ENCODE measurements around the gene CALB2. TPM values are rescaled to one million over a fixed set of nuclear protein-coding genes. Genes with fewer than 3 reads are reported as not detected.

The CALB2 gene
- total and polyA plus RNA-seq, 2 donors (not counting 3 experiments of a cell fraction or from before 2014, with no cell fraction given), result not detected

DNA sequence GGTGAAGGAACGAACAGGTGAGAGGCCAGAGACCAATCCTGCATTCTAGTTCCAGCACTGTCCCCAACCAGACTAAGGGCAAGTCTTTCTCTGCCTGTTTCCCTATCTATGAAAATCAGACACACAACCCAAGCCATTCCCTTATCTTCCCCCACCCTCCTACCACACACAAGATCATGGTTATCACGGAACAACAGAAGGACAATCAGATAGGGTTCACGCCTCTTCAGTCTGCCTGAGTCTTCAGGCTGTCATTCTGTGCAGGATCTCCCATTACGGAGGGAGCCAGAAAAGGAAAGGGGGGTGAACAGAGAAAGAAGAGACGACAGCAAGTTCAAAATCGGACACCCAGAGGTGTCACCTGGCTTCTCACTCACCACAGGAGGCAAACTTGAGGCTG lies 72.2 kb downstream of the CALB2 start:
- dilution Hi-C loops (cut with MboI; ENCODE audit: extremely low pct_ligation_motif_present, low sequenced_read_pairs), result no loop called here
- TF ChIP-seq, protein P1, sequence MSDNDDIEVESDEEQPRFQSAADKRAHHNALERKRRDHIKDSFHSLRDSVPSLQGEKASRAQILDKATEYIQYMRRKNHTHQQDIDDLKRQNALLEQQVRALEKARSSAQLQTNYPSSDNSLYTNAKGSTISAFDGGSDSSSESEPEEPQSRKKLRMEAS (IDR thresholded peaks at IDR 0.05; ENCODE audit: insufficient read depth, insufficient read length), result no peak
- TF ChIP-seq, protein P2, sequence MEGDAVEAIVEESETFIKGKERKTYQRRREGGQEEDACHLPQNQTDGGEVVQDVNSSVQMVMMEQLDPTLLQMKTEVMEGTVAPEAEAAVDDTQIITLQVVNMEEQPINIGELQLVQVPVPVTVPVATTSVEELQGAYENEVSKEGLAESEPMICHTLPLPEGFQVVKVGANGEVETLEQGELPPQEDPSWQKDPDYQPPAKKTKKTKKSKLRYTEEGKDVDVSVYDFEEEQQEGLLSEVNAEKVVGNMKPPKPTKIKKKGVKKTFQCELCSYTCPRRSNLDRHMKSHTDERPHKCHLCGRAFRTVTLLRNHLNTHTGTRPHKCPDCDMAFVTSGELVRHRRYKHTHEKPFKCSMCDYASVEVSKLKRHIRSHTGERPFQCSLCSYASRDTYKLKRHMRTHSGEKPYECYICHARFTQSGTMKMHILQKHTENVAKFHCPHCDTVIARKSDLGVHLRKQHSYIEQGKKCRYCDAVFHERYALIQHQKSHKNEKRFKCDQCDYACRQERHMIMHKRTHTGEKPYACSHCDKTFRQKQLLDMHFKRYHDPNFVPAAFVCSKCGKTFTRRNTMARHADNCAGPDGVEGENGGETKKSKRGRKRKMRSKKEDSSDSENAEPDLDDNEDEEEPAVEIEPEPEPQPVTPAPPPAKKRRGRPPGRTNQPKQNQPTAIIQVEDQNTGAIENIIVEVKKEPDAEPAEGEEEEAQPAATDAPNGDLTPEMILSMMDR (IDR thresholded peaks at IDR 0.05; ENCODE audit: extremely low read depth in 1 of 2, insufficient read depth in 1 of 2, low read depth in 1 of 2, low read length in 2 of 2), result no peak
- no peak for TF ChIP-seq POLR2A (IDR thresholded peaks at IDR 0.05; ENCODE audit: low read depth, low read length)
- TF ChIP-seq MYC (IDR thresholded peaks at IDR 0.05; ENCODE audit: low read depth, low read length), result no peak
- no peak for TF ChIP-seq JUN (IDR thresholded peaks at IDR 0.05; ENCODE audit: borderline replicate concordance, insufficient read depth, insufficient read length, low read depth)
- TF ChIP-seq EZH2 (IDR thresholded peaks at IDR 0.05; ENCODE audit: borderline replicate concordance, low read depth, low read length, severe bottlenecking), result no peak
- no peak for TF ChIP-seq FOS (IDR thresholded peaks at IDR 0.05; ENCODE audit: borderline replicate concordance, insufficient read depth, low read length)
- no peak for TF ChIP-seq POLR2AphosphoS5 (IDR thresholded peaks at IDR 0.05; ENCODE audit: insufficient read depth, low read depth, low read length)
- TF ChIP-seq GATA2 (IDR thresholded peaks at IDR 0.05; ENCODE audit: insufficient read depth, insufficient read length, low read depth, low read length), result no peak

More for the DNA sequence above, 72.2 kb downstream of the CALB2 start:
- ChIA-PET POLR2A (no interaction called here), CTCF (no interaction called here)
- no peaks in the 10 kb centered on the region for H3K4me1 ChIP-seq (ENCODE audit: control insufficient read depth, extremely low read depth, insufficient read depth, low read length)
- intact Hi-C loops (cut with micrococcal nuclease), result no loop called here
- BruUV-seq (replicated peaks), result no TSS peak
- no peak overlapping the region for H3K4me2 ChIP-seq (ENCODE audit: insufficient read depth, low read length)
- DNase-seq (ENCODE audit: low read depth, low spot score) (no peak), FAIRE-seq (no peak)
- H3K9me1 ChIP-seq (replicated peaks; ENCODE audit: control insufficient read depth, extremely low read depth, insufficient read depth, low read length), result no peaks in the 10 kb centered on the region
- H3K27me3 ChIP-seq (ENCODE audit: control insufficient read depth in 2 of 2, insufficient read depth in 2 of 2, low read length in 2 of 2), result peaks cover 0 to 4% of the 10 kb centered on the region in 2 experiments
- no peaks in the 10 kb centered on the region for H4K20me1 ChIP-seq (replicated peaks; ENCODE audit: control insufficient read depth, extremely low read depth, insufficient read depth, low read length)
- H3K79me2 ChIP-seq (ENCODE audit: control insufficient read depth, insufficient read depth, low read length), result no peaks in the 10 kb centered on the region
- H3K4me3 ChIP-seq (replicated peaks in 1 of 3; ENCODE audit: insufficient read depth in 1 of 3, low read depth in 1 of 3, low read length in 3 of 3), result no peak overlapping the region
- H2AFZ ChIP-seq (ENCODE audit: low read depth, low read length), result no peak overlapping the region
- H3K9me3 ChIP-seq (replicated peaks; ENCODE audit: control insufficient read depth, insufficient read depth, low read length), result no peaks in the 10 kb centered on the region
- H3K9ac ChIP-seq (replicated peaks; ENCODE audit: extremely low read depth, insufficient read depth, low read length), result no peak overlapping the region
- no peak overlapping the region for H3K27ac ChIP-seq (ENCODE audit: insufficient read depth, low read depth, low read length)
- H3K36me3 ChIP-seq (ENCODE audit: control insufficient read depth in 2 of 2, extremely low read depth in 1 of 2, insufficient read depth in 2 of 2, low read length in 2 of 2), result no peaks in the 10 kb centered on the region
